HUES48 (cell line): ENCODE data around the gene CACNA1C.

Experiments
- H3K27ac ChIP-seq: one replicate; pipeline ENCODE4 v1.7.0; 2013; ENCODE audit warnings: low read depth, low read length, inconsistent platforms
- H3K27me3 ChIP-seq: 2 replicates; pipeline ENCODE4 v1.6.1; 2013; ENCODE audit warnings: mild to moderate bottlenecking, low read length; ENCODE audit not compliant: control insufficient read depth, insufficient read depth
- H3K36me3 ChIP-seq: 2 replicates; pipeline ENCODE4 v1.6.1; 2013; ENCODE audit warnings: low read length; ENCODE audit not compliant: control insufficient read depth, insufficient read depth
- H3K4me1 ChIP-seq: 2 replicates; pipeline ENCODE4 v1.6.1; 2013; ENCODE audit warnings: mild to moderate bottlenecking, low read length; ENCODE audit not compliant: control insufficient read depth, insufficient read depth
- H3K4me3 ChIP-seq: 2 replicates; pipeline ENCODE4 v1.5.1; 2013; ENCODE audit warnings: mild to moderate bottlenecking, low read depth, low read length
- H3K9ac ChIP-seq: 2 replicates; pipeline ENCODE4 v1.6.1; 2013; ENCODE audit warnings: mild to moderate bottlenecking, low read depth, low read length, moderate library complexity
- H3K9me3 ChIP-seq: 2 replicates; pipeline ENCODE4 v1.6.1; 2013; ENCODE audit warnings: low read length; ENCODE audit not compliant: control insufficient read depth, insufficient read depth

Gene CACNA1C

DNA sequence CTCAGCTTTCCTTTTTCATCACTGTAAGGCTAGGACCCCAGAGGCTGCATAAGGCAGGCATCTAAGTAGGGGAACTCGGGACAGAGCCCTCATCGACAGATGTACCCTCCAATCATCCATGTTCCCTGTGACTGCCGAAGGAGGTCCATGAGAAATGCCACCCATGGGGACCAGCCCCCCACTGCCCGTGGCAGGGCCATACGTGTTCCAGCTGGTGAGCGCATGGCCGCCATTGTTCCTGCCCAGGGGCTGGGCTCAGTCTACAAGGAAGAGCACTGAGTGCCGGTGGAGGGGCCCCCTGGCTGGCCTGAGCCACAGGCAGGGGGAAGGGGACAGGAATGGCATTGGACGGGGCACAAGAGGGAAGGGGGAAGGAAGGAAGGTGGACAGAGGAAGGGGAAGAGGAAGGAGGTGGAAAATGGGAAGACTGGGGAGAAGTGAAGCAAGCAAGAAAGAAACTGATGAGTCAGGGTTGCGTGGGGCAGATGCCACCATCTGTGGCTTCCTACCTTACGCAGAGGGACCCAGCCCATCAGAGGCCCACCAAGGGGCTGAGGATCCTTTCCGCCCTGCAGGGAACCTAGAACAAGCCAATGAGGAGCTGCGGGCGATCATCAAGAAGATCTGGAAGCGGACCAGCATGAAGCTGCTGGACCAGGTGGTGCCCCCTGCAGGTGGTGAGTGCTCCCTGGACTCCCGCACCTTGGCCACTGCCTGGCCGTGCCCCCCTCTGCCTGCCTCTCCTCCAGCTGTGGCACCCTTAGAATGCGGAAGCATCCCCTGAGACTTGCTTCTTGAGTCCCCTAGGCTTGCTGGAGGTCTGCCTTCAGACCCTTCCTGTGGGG lies 621.4 kb downstream of the CACNA1C start:
- H3K9me3 ChIP-seq = no peaks in the 10 kb centered on the region
- H3K4me1 ChIP-seq = no peaks in the 10 kb centered on the region
- H3K36me3 ChIP-seq = no peaks in the 10 kb centered on the region
- H3K4me3 ChIP-seq = no peak overlapping the region
- no peaks in the 10 kb centered on the region for H3K27me3 ChIP-seq
- H3K9ac ChIP-seq = no peak overlapping the region
- no peak overlapping the region for H3K27ac ChIP-seq

DNA sequence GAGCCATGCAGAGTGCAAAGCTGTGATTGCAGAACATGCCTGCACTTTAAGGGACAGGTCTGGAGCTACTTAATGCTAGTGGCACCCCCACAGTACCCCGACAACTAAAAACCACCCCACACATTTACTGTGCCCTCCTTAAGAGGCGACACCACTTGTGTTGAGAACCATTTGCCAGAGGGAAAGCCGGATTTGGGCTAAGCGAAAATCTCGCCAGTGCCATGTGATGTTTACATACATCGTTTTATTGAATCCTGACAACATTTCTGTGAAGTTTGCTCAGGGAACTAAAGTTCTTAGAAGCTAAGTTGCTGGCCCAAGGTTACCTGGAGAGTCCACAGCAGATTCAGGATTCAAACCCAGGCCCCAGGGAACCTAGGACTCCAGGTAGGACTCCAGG lies 623.0 kb downstream of the CACNA1C start:
- H3K27me3 ChIP-seq = no peaks in the 10 kb centered on the region
- no peaks in the 10 kb centered on the region for H3K9me3 ChIP-seq
- H3K4me3 ChIP-seq = no peak overlapping the region
- no peaks in the 10 kb centered on the region for H3K36me3 ChIP-seq
- no peak overlapping the region for H3K9ac ChIP-seq
- no peak overlapping the region for H3K27ac ChIP-seq
- no peaks in the 10 kb centered on the region for H3K4me1 ChIP-seq

DNA sequence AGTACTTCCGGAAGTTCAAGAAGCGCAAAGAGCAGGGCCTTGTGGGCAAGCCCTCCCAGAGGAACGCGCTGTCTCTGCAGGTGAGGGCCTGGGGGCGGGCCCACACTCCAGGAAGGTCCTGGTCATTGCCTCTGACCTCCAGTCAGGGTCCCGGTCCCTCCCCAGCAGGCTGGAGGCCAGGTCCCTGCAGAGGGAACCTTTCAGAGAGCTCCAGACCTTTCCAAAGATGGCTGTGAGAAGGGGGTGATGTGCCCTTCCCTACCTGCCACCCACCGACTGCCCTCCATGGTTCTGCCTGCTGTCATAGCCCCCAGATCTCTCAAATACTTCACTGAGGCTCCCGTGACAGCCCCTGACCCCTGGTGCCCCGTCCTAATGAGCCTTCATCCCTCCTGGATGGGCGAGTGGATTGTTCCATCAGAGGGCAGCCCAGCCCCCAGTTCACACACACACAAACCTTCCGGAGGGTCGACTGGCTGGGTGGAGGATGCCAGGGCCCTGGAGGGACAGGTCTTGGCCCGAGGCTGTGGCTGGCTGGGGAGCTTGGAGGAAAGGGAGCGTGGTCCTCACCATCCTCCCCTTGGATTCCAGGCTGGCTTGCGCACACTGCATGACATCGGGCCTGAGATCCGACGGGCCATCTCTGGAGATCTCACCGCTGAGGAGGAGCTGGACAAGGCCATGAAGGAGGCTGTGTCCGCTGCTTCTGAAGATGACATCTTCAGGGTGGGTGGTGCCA lies 624.5 kb downstream of the CACNA1C start:
- Histone ChIP-seq H3K9ac (no peak overlapping the region), H3K27me3 (no peaks in the 10 kb centered on the region), H3K27ac (no peak overlapping the region), H3K36me3 (no peaks in the 10 kb centered on the region), H3K4me3 (no peak overlapping the region), H3K9me3 (no peaks in the 10 kb centered on the region), H3K4me1 (no peaks in the 10 kb centered on the region)

DNA sequence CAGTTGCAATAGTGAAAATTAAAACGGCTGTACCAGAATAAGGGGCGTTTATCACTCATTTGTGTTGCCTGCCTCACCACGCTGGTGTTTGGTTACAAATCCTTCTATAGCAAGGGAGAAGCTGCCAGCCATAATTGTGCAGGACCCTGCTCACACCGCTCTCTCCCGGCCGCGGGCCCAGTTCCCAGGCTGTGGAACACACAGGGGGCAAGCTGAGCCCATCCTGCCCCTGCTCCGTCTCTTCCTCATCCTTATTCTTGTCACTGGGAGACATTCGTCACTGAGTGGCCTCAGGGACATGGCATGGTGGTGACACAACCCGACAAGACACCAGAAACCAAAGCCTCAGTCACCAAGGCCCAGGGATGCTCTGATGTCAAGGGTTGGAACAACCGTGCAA lies 625.6 kb downstream of the CACNA1C start:
- H3K27me3 ChIP-seq = no peaks in the 10 kb centered on the region
- H3K4me1 ChIP-seq = no peaks in the 10 kb centered on the region
- no peaks in the 10 kb centered on the region for H3K9me3 ChIP-seq
- H3K9ac ChIP-seq = no peak overlapping the region
- H3K27ac ChIP-seq = no peak overlapping the region
- no peaks in the 10 kb centered on the region for H3K36me3 ChIP-seq
- no peak overlapping the region for H3K4me3 ChIP-seq

DNA sequence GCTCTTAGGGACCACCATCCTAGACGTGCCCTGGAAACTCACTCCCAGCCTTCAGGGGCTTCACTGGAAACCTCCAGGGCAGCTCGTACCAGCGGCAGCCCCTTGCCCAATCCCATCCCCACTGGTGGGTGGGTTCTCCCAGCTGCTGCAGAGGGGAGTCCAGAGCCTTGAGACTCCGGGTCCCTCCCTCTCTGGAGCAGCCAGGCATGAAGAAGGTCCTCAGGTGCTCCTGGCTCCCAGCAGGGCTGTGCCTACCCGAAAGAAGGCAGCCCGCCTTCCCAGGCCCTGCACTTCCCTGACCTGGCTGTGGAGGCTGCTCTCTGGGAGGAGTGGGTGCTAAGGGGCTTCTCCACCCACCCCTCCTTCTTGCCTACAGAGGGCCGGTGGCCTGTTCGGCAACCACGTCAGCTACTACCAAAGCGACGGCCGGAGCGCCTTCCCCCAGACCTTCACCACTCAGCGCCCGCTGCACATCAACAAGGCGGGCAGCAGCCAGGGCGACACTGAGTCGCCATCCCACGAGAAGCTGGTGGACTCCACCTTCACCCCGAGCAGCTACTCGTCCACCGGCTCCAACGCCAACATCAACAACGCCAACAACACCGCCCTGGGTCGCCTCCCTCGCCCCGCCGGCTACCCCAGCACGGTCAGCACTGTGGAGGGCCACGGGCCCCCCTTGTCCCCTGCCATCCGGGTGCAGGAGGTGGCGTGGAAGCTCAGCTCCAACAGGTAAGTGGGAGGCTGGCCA lies 626.5 kb downstream of the CACNA1C start:
- no peak overlapping the region for H3K27ac ChIP-seq
- H3K27me3 ChIP-seq = no peaks in the 10 kb centered on the region
- no peak overlapping the region for H3K9ac ChIP-seq
- no peaks in the 10 kb centered on the region for H3K36me3 ChIP-seq
- 0 out of 2 replicates have a peak, but pooled peaks cover 6% of the 10 kb centered on the region for H3K4me1 ChIP-seq
- H3K9me3 ChIP-seq = no peaks in the 10 kb centered on the region
- no peak overlapping the region for H3K4me3 ChIP-seq

DNA sequence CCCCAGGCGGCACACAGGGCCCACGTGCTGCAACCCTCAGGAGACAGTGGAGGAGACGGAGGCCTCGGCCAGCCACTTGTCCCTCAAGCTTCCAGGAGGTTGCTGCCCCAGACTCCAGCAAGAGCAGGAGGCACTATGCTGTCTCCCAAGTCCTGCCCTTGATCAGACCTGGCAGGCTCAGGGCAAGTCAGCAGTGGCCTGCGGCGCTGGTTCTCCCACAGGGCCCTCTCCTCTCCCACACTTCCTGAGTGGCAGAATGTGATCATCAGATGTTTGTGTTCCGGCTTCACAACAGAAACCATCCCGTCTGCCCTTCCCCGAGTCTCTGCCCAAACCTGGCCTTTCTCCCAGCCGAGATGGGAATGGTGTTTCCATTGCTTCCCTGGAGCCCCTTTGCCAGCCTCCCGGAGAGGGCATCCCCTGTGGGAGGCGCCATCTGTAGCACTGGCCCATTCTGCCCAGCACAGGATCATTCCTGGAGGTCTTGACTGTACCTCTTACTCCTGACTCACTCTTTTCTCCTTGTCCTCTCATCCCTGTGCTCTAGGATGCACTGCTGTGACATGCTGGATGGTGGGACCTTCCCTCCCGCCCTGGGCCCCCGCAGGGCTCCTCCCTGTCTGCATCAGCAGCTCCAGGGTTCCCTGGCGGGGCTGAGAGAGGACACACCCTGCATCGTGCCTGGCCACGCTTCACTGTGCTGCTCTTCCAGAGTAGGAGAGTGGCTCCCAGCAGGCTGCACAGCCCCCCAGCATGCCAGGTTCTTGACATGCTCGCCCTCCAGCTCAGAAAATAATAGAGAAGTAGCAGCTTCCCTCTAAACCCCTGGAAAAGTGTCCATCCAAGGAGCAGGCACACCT lies 627.3 kb downstream of the CACNA1C start:
- Histone ChIP-seq H3K4me3 (no peak overlapping the region), H3K27me3 (no peaks in the 10 kb centered on the region), H3K9ac (no peak overlapping the region)

DNA sequence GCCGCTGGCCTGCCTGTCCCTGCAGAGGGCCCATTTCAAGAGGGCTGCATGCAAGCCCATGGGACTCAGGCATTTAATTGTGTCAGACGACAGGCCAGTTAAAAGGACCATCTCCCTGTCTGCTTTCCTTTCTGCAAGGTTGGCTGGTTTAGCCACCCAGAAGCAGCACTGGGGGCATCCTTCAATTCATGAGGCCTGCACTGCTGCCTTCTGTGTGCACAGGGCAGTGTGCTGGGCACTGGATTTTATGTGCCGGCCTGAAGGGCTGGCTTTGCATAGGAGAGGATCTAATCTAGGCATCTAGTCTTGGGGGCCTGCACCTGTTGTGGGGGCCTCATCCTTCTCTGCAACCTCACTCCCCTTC lies 627.9 kb downstream of the CACNA1C start:
- peaks cover 11% of the 10 kb centered on the region; the same call in 1 of the 2 replicates for H3K4me1 ChIP-seq
- H3K9me3 ChIP-seq = no peaks in the 10 kb centered on the region
- H3K9ac ChIP-seq = no peak overlapping the region
- H3K36me3 ChIP-seq = no peaks in the 10 kb centered on the region
- H3K27me3 ChIP-seq = no peaks in the 10 kb centered on the region
- no peak overlapping the region for H3K27ac ChIP-seq
- H3K4me3 ChIP-seq = no peak overlapping the region

More for the DNA sequence above, 627.3 kb downstream of the CACNA1C start:
- Histone ChIP-seq H3K9me3 (no peaks in the 10 kb centered on the region), H3K4me1 (peaks cover 11% of the 10 kb centered on the region; the same call in 1 of the 2 replicates), H3K27ac (no peak overlapping the region), H3K36me3 (no peaks in the 10 kb centered on the region)

DNA sequence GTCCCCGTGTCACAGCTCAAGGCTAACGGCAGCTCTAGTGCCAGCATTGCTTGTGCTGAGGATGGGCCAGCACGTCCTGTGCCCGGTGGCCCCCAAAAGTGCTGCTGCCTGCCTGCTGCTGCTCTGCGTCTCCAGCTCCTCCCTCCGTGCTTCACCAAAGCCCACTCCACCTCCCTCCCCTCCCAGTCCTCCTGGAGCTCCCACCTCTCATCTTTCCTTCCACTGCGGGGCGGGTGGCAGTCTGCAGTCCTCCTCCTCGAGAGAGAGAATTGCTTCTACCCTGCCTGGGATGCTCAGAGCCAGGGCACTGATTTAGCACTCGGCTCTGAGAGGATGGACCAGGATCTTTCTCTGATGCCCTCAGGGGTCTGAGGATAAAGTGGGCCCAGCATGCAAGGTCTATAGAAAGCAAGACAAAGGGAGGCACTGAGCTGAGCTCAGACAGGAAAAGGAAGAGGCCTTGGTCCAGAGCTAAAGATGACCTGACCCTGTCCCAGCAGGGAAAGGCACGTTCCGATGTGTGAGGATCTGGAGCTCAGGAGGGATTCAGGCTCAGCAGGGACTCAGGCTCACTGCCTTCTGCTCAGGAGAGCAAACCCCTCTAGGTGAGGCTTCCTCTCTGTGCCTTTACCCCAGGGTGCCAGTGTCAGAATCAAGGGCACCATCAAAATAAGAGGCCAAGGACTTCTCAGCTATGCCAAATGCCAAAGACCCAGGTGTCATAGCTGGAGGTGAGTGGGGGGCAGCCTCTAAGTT lies 628.8 kb downstream of the CACNA1C start:
- no peak overlapping the region for H3K27ac ChIP-seq
- H3K36me3 ChIP-seq = no peaks in the 10 kb centered on the region
- no peaks in the 10 kb centered on the region for H3K27me3 ChIP-seq
- H3K4me3 ChIP-seq = no peak overlapping the region
- no peak overlapping the region for H3K9ac ChIP-seq
- H3K4me1 ChIP-seq = peaks cover 11% of the 10 kb centered on the region; the same call in 1 of the 2 replicates
- no peaks in the 10 kb centered on the region for H3K9me3 ChIP-seq

DNA sequence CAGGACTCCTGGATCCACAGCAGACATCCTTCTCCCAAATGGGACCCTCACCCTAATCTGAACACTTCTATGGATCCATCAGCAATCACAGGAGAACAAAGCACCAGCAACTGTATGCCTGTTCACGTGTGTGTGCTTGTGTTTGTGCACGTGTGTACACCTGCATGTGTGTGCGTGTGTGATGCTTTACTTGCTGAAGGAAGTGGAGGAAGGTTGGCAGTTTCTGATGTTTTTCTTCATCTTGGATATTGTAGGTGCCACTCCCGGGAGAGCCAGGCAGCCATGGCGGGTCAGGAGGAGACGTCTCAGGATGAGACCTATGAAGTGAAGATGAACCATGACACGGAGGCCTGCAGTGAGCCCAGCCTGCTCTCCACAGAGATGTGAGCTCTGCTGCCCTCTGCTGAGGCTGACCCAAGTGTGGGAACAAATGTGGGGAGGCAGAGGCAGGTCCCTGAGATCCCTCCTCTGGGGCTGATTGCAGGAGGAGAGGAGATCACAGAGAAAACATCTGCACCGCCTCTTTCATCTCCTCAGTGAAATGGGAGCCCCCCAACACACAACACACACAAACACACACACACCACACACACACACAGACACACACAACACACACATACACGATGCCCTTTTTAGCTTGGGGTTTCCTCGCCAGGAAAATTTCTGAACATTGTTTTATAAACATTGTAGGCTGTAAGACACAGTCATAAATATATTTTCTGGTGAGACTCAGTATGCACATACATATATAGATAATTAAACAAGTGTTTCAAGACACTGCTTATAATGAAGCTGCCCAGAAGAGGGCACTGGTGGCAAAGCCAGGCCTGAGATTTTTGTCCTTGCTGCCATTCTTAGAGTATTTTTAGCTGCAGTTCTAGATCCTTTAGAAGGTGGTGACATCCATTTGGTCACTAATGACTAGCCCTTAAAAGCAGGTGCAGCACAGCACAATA lies 629.8 kb downstream of the CACNA1C start:
- Histone ChIP-seq H3K9ac (no peak overlapping the region), H3K36me3 (no peaks in the 10 kb centered on the region), H3K9me3 (no peaks in the 10 kb centered on the region), H3K4me3 (no peak overlapping the region), H3K27me3 (no peaks in the 10 kb centered on the region), H3K4me1 (peaks cover 11% of the 10 kb centered on the region; the same call in 1 of the 2 replicates), H3K27ac (no peak overlapping the region)
